ENCODE measurements around the gene AGTR1. TPM values are rescaled to one million over a fixed set of nuclear protein-coding genes. Genes with fewer than 3 reads are reported as not detected.
"Not testable (repeated sequence)": the region's sequence is repeated elsewhere in the genome, so short reads cannot be mapped to it uniquely, and the experiment has no call there.

Gene AGTR1
- total and polyA plus RNA-seq, 2 of the 13 experiments (the other 11 are each of a cell fraction or from before 2014, with no cell fraction given), result 0.64 to 1.5 TPM

GRCh38 chr3:148778926-148779325 is 81.2 kb downstream of the AGTR1 start:
- CTCF ChIA-PET (ENCODE audit: low intra/inter-chr PET ratio, low total read pairs), result no interaction called here
- Histone ChIP-seq H3K9ac (ENCODE audit: insufficient read depth, low read depth, low read length) (no peak overlapping the region), H3K79me2 (ENCODE audit: insufficient read depth, low read length) (no peaks in the 10 kb centered on the region), H2AFZ (ENCODE audit: low read length) (no peak overlapping the region), H3K9me3 (ENCODE audit: low read length) (no peaks in the 10 kb centered on the region), H3K27ac (ENCODE audit: extremely low read length, insufficient read depth, low read length) (no peak overlapping the region), H3K4me3 (replicated peaks in 1 of 3; ENCODE audit: insufficient read depth in 1 of 3, low read depth in 2 of 3, low read length in 3 of 3) (no peak overlapping the region), H3K4me2 (ENCODE audit: low read depth, low read length) (no peak overlapping the region), H3K36me3 (replicated peaks in 1 of 2; ENCODE audit: control insufficient read depth in 1 of 2, insufficient read depth in 2 of 2, low read length in 2 of 2) (no peaks in the 10 kb centered on the region), H3K27me3 (ENCODE audit: control insufficient read depth in 1 of 2, insufficient read depth in 2 of 2, low read length in 2 of 2) (no peaks in the 10 kb centered on the region), H4K20me1 (ENCODE audit: insufficient read depth, low read length) (no peaks in the 10 kb centered on the region), H3K4me1 (ENCODE audit: insufficient read depth, low read length) (no peaks in the 10 kb centered on the region)
- intact Hi-C loops (cut with micrococcal nuclease; ENCODE audit: unreplicated experiment), result no loop called here
- BruUV-seq (replicated peaks), result no TSS peak
- DNase-seq (ENCODE audit: low spot score), result no peak
- no peak for ATAC-seq
- in situ Hi-C loops (cut with HindIII; ENCODE audit: extremely low pct_ligation_motif_present, low pct_unique_long_range_greater_than_20kb), result no loop called here
- WGBS (ENCODE audit: low lambda C conversion rate), result 96% methylated on average over 3 of the region's 3 CpGs
- TF ChIP-seq HMG20A (CRISPR knock-in tag; IDR thresholded peaks at IDR 0.05; ENCODE audit: borderline replicate concordance) (no peak), ZNF430 (CRISPR knock-in tag; IDR thresholded peaks at IDR 0.05) (no peak), PTBP1 (IDR thresholded peaks at IDR 0.05; ENCODE audit: low read depth, low read length, poor library complexity, severe bottlenecking) (no peak), CEBPG (CRISPR knock-in tag; IDR thresholded peaks at IDR 0.05) (no peak), MEF2D (CRISPR knock-in tag; IDR thresholded peaks at IDR 0.05) (no peak), ZNF253 (CRISPR knock-in tag; IDR thresholded peaks at IDR 0.05; ENCODE audit: borderline replicate concordance) (no peak), SMYD3 (CRISPR knock-in tag; IDR thresholded peaks at IDR 0.05) (no peak), TBX3 (IDR thresholded peaks at IDR 0.05; ENCODE audit: borderline replicate concordance) (no peak)
- POLR2A ChIA-PET, result no interaction called here
- FAIRE-seq, result no peak

- H3K27ac ChIP-seq (ENCODE audit: extremely low read length, insufficient read depth, low read length); H3K36me3 ChIP-seq (replicated peaks in 1 of 2; ENCODE audit: control insufficient read depth in 1 of 2, insufficient read depth in 2 of 2, low read length in 2 of 2); H2AFZ ChIP-seq (ENCODE audit: low read length); H3K79me2 ChIP-seq (ENCODE audit: insufficient read depth, low read length); DNase-seq (ENCODE audit: low spot score); intact Hi-C loops (cut with micrococcal nuclease; ENCODE audit: unreplicated experiment); H3K4me2 ChIP-seq (ENCODE audit: low read depth, low read length); H3K9me3 ChIP-seq (ENCODE audit: low read length); H3K4me3 ChIP-seq (replicated peaks in 1 of 3; ENCODE audit: insufficient read depth in 1 of 3, low read depth in 2 of 3, low read length in 3 of 3); H4K20me1 ChIP-seq (ENCODE audit: insufficient read depth, low read length); H3K9ac ChIP-seq (ENCODE audit: insufficient read depth, low read depth, low read length); in situ Hi-C loops (cut with HindIII; ENCODE audit: extremely low pct_ligation_motif_present, low pct_unique_long_range_greater_than_20kb); POLR2A ChIA-PET; H3K4me1 ChIP-seq (ENCODE audit: insufficient read depth, low read length); CTCF ChIA-PET (ENCODE audit: low intra/inter-chr PET ratio, low total read pairs); ATAC-seq; BruUV-seq (replicated peaks); H3K27me3 ChIP-seq (ENCODE audit: control insufficient read depth in 1 of 2, insufficient read depth in 2 of 2, low read length in 2 of 2); FAIRE-seq: not testable (repeated sequence)
- 58% methylated on average over 6 of the region's 6 CpGs for WGBS (ENCODE audit: low lambda C conversion rate)
These were observed 87.3 kb downstream of the AGTR1 start for GRCh38 chr3:148785026-148785425.

DNA sequence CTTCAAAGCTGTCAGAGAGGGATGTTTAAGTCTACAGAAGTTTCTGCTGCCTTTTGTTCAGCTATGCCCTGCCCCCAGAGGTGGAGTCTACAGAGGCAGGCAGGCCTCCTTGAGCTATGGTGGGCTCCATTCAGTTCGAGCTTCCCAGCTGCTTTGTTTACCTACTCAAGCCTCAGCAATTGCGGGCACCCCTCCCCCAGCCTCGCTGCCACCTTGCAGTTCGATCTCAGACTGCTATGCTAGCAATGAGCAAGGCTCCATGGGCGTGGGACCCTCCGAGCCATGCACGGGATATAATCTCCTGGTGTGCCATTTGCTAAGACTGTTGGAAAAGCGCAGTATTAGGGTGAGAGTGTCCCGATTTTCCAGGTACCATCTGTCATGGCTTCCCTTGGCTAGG is 88.5 kb downstream of the AGTR1 start:
- H3K36me3 ChIP-seq (replicated peaks in 1 of 2; ENCODE audit: control insufficient read depth in 1 of 2, insufficient read depth in 2 of 2, low read length in 2 of 2); H3K79me2 ChIP-seq (ENCODE audit: insufficient read depth, low read length); H3K9ac ChIP-seq (ENCODE audit: insufficient read depth, low read depth, low read length); BruUV-seq (replicated peaks); POLR2A ChIA-PET; DNase-seq (ENCODE audit: low spot score); H3K9me3 ChIP-seq (ENCODE audit: low read length); H4K20me1 ChIP-seq (ENCODE audit: insufficient read depth, low read length); H3K4me2 ChIP-seq (ENCODE audit: low read depth, low read length); intact Hi-C loops (cut with micrococcal nuclease; ENCODE audit: unreplicated experiment); ATAC-seq; FAIRE-seq; H3K4me3 ChIP-seq (replicated peaks in 1 of 3; ENCODE audit: insufficient read depth in 1 of 3, low read depth in 2 of 3, low read length in 3 of 3); CTCF ChIA-PET (ENCODE audit: low intra/inter-chr PET ratio, low total read pairs); H3K4me1 ChIP-seq (ENCODE audit: insufficient read depth, low read length); in situ Hi-C loops (cut with HindIII; ENCODE audit: extremely low pct_ligation_motif_present, low pct_unique_long_range_greater_than_20kb); H2AFZ ChIP-seq (ENCODE audit: low read length); H3K27me3 ChIP-seq (ENCODE audit: control insufficient read depth in 1 of 2, insufficient read depth in 2 of 2, low read length in 2 of 2); H3K27ac ChIP-seq (ENCODE audit: extremely low read length, insufficient read depth, low read length): not testable (repeated sequence)
- 30% methylated on average over 2 of the region's 9 CpGs for WGBS (ENCODE audit: low lambda C conversion rate)
